GM23338 (cell line): ENCODE measurements around the gene POU5F2. TPM values are rescaled to one million over a fixed set of nuclear protein-coding genes. Genes with fewer than 3 reads are reported as not detected.

ENCODE experiments used
- ATAC-seq: fragments of 200-7000 bp; cut with Tn5 transposase; 3 replicates; pipeline ENCODE4 v1.9.1; 2020
- DNase-seq: peaks from one replicate; pipeline ENCODE4 v3.0.0-alpha.2; 2015; ENCODE audit warnings: low spot score
- H2AFZ ChIP-seq: fragments of 200-600 bp; sonication (generic); 2 replicates; pipeline ENCODE4 v1.8.0; 2016; ENCODE audit warnings: antibody characterized with exemption, mild to moderate bottlenecking, moderate library complexity
- H3F3A ChIP-seq: fragments of 200-600 bp; sonication (generic); replicated peaks from 2 replicates; pipeline ENCODE4 v1.8.0; 2017; ENCODE audit warnings: antibody characterized with exemption, mixed run types, low read depth
- H3K27ac ChIP-seq: fragments of 200-600 bp; sonication (generic); 2 replicates; pipeline ENCODE4 v1.6.1; 2016; ENCODE audit warnings: low read depth
- H3K27me3 ChIP-seq: fragments of 200-600 bp; sonication (generic); 2 replicates; pipeline ENCODE4 v1.8.0; 2016; ENCODE audit warnings: mild to moderate bottlenecking, mixed run types, moderate library complexity; ENCODE audit not compliant: insufficient read depth
- H3K36me3 ChIP-seq: fragments of 200-600 bp; sonication (generic); 2 replicates; pipeline ENCODE4 v1.8.0; 2016; ENCODE audit warnings: mild to moderate bottlenecking; ENCODE audit not compliant: insufficient read depth
- H3K4me1 ChIP-seq: fragments of 200-600 bp; sonication (generic); 2 replicates; pipeline ENCODE4 v1.8.0; 2016; ENCODE audit warnings: mild to moderate bottlenecking, moderate library complexity; ENCODE audit not compliant: insufficient read depth
- H3K4me2 ChIP-seq: fragments of 200-600 bp; sonication (generic); 2 replicates; pipeline ENCODE4 v1.7.1; 2017; ENCODE audit warnings: mixed run types
- H3K4me3 ChIP-seq: fragments of 200-600 bp; sonication (generic); 2 replicates; pipeline ENCODE4 v1.6.1; 2016; ENCODE audit warnings: mixed run types
- H3K79me2 ChIP-seq: fragments of 200-600 bp; sonication (generic); replicated peaks from 2 replicates; pipeline ENCODE4 v1.8.0; 2017; ENCODE audit warnings: mild to moderate bottlenecking; ENCODE audit not compliant: insufficient read depth
- H3K9me2 ChIP-seq: fragments of 200-600 bp; sonication (generic); 2 replicates; pipeline ENCODE4 v1.8.0; 2017; ENCODE audit not compliant: insufficient read depth
- H4K20me1 ChIP-seq: fragments of 200-600 bp; sonication (generic); replicated peaks from 2 replicates; pipeline ENCODE4 v1.8.0; 2017; ENCODE audit warnings: mild to moderate bottlenecking; ENCODE audit not compliant: insufficient read depth
- H3K27ac Mint-ChIP-seq: 2 replicates; pipeline ENCODE4 v1.8.0; 2020; ENCODE audit warnings: inconsistent platforms, mild to moderate bottlenecking, moderate library complexity, mixed read lengths
- H3K27me3 Mint-ChIP-seq: 3 replicates; pipeline ENCODE4 v1.8.0; 2022; ENCODE audit warnings: low read depth, mild to moderate bottlenecking, moderate library complexity, mixed read lengths, inconsistent platforms; ENCODE audit not compliant: insufficient read depth, poor library complexity
- H3K36me3 Mint-ChIP-seq: 3 replicates; pipeline ENCODE4 v1.8.0; 2021; ENCODE audit warnings: low read depth, mild to moderate bottlenecking, inconsistent platforms, moderate library complexity, mixed read lengths
- H3K4me1 Mint-ChIP-seq: 3 replicates; pipeline ENCODE4 v1.8.0; 2020; ENCODE audit warnings: mild to moderate bottlenecking, inconsistent platforms, mixed read lengths
- H3K4me3 Mint-ChIP-seq: 3 replicates; pipeline ENCODE4 v1.8.0; 2021; ENCODE audit warnings: moderate library complexity, mild to moderate bottlenecking, inconsistent platforms, mixed read lengths
- H3K9me3 Mint-ChIP-seq: 3 replicates; pipeline ENCODE4 v1.8.0; 2020; ENCODE audit warnings: moderate library complexity, mild to moderate bottlenecking, inconsistent platforms, mixed read lengths
- CREB1 ChIP-seq: fragments of 250-450 bp; sonication (Bioruptor Pico); IDR thresholded peaks from 2 replicates; pipeline ENCODE4 v1.5.0; 2020; ENCODE audit warnings: low read depth, mild to moderate bottlenecking, moderate library complexity
- EZH2 ChIP-seq: fragments of 200-600 bp; sonication (generic); IDR thresholded peaks from one replicate; pipeline ENCODE4 v1.8.0; 2017; ENCODE audit warnings: antibody characterized with exemption, mild to moderate bottlenecking, low read depth; ENCODE audit not compliant: unreplicated experiment
- EZH2phosphoT487 ChIP-seq: fragments of 200-600 bp; sonication (generic); IDR thresholded peaks from one replicate; pipeline ENCODE4 v1.8.1; 2018; ENCODE audit warnings: antibody characterized with exemption; ENCODE audit not compliant: unreplicated experiment
- JUNB ChIP-seq: IDR thresholded peaks from one replicate; pipeline ENCODE4 v1.6.1; 2016; ENCODE audit warnings: antibody characterized with exemption; ENCODE audit not compliant: unreplicated experiment
- NANOG ChIP-seq: IDR thresholded peaks from 2 replicates; pipeline ENCODE4 v1.6.1; 2016; ENCODE audit warnings: antibody characterized with exemption, borderline replicate concordance
- POLR2AphosphoS5 ChIP-seq: IDR thresholded peaks from 2 replicates; pipeline ENCODE4 v1.6.1; 2016; ENCODE audit warnings: antibody characterized with exemption, low read depth
- STAT1 ChIP-seq: IDR thresholded peaks from one replicate; pipeline ENCODE4 v1.6.1; 2016; ENCODE audit warnings: antibody characterized with exemption; ENCODE audit not compliant: unreplicated experiment
- ZNF114 ChIP-seq: fragments of 250-450 bp; sonication (Bioruptor Pico); IDR thresholded peaks from 2 replicates; pipeline ENCODE4 v1.5.0; 2020; ENCODE audit warnings: mild to moderate bottlenecking, moderate library complexity
- ZNF331 ChIP-seq: fragments of 250-450 bp; sonication (Bioruptor Pico); IDR thresholded peaks from 2 replicates; pipeline ENCODE4 v1.5.0; 2020; ENCODE audit warnings: low read depth, mild to moderate bottlenecking, moderate library complexity
- polyA plus RNA-seq: library from polyadenylated mRNA; unstranded; fragments of >200 nt; fragmentation: Nextera tagmentation; extraction: Ambion mirVana; gene quantifications from 2 replicates; pipeline ENCODE4 v1.2.1, GENCODE V29; 2016
- total RNA-seq: library from RNA; depleted of rRNA; stranded (reverse); fragments of >200 nt; shearing (Covaris generic); gene quantifications from 2 replicates; pipeline ENCODE4 v1.2.3, GENCODE V29; 2014
- TF ChIP-seq, protein P1 (sequence below): IDR thresholded peaks from one replicate; pipeline ENCODE4 v1.6.1; 2018; ENCODE audit warnings: antibody characterized with exemption; ENCODE audit not compliant: unreplicated experiment
- TF ChIP-seq, protein P2 (sequence below), 2 experiments: fragments of 200-600 bp in 1 of 2; sonication (generic) in 1 of 2; conservative IDR thresholded peaks; 2 replicates each; pipeline versions ENCODE4 v1.5.1 to v1.6.1; 2016 to 2017; ENCODE audit warnings: antibody characterized with exemption in 2 of 2, low read depth in 2 of 2, mild to moderate bottlenecking in 2 of 2, moderate library complexity in 1 of 2
- TF ChIP-seq, protein P3 (sequence below): IDR thresholded peaks from 2 replicates; pipeline ENCODE4 v1.6.1; 2016; ENCODE audit warnings: antibody characterized with exemption
- TF ChIP-seq, protein P4 (sequence below): fragments of 250-450 bp; sonication (Bioruptor Pico); IDR thresholded peaks from 2 replicates; pipeline ENCODE4 v1.5.0; 2020; ENCODE audit warnings: mild to moderate bottlenecking, moderate library complexity

POU5F2 gene
- total and polyA plus RNA-seq, 2 experiments from 2014 or later: 0.11 to 0.76 TPM

DNA sequence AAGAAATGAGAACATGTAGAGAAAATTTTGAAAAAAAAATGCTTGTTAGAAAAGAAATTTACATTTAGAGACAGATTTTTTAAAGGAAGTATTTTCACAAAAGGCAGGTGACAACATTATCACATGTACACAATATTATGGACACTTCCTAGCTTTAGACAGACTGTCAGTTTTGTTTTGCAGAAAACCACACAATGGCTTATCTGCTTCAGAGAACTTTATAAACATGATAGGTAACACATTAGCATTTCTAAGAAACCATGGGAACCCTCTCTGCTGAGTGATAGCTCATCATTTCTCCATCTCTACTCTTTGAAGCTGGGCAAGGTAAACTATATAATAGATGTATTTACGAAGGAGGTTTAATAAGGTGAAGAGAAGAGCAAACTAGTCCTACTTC lies 25.6 kb downstream of the POU5F2 start:
- Mint-ChIP-seq H3K4me1 (peaks cover 4% of the 10 kb centered on the region; the same call in 2 of the 3 replicates), H3K27me3 (no peaks in the 10 kb centered on the region), H3K4me3 (no peak overlapping the region), H3K9me3 (no peaks in the 10 kb centered on the region), H3K36me3 (no peaks in the 10 kb centered on the region), H3K27ac (no peak overlapping the region)
- no peak for DNase-seq
- no peaks in the 10 kb centered on the region for H4K20me1 ChIP-seq
- no peaks in the 10 kb centered on the region for H3K27me3 ChIP-seq
- no peak overlapping the region for H3K4me2 ChIP-seq
- no peaks in the 10 kb centered on the region for H3K36me3 ChIP-seq
- H3K9me2 ChIP-seq: no peaks in the 10 kb centered on the region
- H2AFZ ChIP-seq: no peak overlapping the region
- ATAC-seq: no peak
- H3F3A ChIP-seq: no peaks in the 10 kb centered on the region
- H3K27ac ChIP-seq: no peak overlapping the region
- TF ChIP-seq STAT1 (no peak), POLR2AphosphoS5 (no peak), EZH2 (no peak), ZNF114 (CRISPR knock-in tag) (no peak), NANOG (no peak), EZH2phosphoT487 (no peak), ZNF331 (no peak), JUNB (no peak), CREB1 (CRISPR knock-in tag) (no peak)
- TF ChIP-seq, protein P1, sequence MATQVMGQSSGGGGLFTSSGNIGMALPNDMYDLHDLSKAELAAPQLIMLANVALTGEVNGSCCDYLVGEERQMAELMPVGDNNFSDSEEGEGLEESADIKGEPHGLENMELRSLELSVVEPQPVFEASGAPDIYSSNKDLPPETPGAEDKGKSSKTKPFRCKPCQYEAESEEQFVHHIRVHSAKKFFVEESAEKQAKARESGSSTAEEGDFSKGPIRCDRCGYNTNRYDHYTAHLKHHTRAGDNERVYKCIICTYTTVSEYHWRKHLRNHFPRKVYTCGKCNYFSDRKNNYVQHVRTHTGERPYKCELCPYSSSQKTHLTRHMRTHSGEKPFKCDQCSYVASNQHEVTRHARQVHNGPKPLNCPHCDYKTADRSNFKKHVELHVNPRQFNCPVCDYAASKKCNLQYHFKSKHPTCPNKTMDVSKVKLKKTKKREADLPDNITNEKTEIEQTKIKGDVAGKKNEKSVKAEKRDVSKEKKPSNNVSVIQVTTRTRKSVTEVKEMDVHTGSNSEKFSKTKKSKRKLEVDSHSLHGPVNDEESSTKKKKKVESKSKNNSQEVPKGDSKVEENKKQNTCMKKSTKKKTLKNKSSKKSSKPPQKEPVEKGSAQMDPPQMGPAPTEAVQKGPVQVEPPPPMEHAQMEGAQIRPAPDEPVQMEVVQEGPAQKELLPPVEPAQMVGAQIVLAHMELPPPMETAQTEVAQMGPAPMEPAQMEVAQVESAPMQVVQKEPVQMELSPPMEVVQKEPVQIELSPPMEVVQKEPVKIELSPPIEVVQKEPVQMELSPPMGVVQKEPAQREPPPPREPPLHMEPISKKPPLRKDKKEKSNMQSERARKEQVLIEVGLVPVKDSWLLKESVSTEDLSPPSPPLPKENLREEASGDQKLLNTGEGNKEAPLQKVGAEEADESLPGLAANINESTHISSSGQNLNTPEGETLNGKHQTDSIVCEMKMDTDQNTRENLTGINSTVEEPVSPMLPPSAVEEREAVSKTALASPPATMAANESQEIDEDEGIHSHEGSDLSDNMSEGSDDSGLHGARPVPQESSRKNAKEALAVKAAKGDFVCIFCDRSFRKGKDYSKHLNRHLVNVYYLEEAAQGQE: no peak
- TF ChIP-seq, protein P2, sequence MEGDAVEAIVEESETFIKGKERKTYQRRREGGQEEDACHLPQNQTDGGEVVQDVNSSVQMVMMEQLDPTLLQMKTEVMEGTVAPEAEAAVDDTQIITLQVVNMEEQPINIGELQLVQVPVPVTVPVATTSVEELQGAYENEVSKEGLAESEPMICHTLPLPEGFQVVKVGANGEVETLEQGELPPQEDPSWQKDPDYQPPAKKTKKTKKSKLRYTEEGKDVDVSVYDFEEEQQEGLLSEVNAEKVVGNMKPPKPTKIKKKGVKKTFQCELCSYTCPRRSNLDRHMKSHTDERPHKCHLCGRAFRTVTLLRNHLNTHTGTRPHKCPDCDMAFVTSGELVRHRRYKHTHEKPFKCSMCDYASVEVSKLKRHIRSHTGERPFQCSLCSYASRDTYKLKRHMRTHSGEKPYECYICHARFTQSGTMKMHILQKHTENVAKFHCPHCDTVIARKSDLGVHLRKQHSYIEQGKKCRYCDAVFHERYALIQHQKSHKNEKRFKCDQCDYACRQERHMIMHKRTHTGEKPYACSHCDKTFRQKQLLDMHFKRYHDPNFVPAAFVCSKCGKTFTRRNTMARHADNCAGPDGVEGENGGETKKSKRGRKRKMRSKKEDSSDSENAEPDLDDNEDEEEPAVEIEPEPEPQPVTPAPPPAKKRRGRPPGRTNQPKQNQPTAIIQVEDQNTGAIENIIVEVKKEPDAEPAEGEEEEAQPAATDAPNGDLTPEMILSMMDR (conservative IDR thresholded peaks at IDR 0.05; ENCODE audit: low read depth in 2 of 2): no peak
- TF ChIP-seq, protein P3, sequence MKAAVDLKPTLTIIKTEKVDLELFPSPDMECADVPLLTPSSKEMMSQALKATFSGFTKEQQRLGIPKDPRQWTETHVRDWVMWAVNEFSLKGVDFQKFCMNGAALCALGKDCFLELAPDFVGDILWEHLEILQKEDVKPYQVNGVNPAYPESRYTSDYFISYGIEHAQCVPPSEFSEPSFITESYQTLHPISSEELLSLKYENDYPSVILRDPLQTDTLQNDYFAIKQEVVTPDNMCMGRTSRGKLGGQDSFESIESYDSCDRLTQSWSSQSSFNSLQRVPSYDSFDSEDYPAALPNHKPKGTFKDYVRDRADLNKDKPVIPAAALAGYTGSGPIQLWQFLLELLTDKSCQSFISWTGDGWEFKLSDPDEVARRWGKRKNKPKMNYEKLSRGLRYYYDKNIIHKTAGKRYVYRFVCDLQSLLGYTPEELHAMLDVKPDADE: no peak
- TF ChIP-seq, protein P4, sequence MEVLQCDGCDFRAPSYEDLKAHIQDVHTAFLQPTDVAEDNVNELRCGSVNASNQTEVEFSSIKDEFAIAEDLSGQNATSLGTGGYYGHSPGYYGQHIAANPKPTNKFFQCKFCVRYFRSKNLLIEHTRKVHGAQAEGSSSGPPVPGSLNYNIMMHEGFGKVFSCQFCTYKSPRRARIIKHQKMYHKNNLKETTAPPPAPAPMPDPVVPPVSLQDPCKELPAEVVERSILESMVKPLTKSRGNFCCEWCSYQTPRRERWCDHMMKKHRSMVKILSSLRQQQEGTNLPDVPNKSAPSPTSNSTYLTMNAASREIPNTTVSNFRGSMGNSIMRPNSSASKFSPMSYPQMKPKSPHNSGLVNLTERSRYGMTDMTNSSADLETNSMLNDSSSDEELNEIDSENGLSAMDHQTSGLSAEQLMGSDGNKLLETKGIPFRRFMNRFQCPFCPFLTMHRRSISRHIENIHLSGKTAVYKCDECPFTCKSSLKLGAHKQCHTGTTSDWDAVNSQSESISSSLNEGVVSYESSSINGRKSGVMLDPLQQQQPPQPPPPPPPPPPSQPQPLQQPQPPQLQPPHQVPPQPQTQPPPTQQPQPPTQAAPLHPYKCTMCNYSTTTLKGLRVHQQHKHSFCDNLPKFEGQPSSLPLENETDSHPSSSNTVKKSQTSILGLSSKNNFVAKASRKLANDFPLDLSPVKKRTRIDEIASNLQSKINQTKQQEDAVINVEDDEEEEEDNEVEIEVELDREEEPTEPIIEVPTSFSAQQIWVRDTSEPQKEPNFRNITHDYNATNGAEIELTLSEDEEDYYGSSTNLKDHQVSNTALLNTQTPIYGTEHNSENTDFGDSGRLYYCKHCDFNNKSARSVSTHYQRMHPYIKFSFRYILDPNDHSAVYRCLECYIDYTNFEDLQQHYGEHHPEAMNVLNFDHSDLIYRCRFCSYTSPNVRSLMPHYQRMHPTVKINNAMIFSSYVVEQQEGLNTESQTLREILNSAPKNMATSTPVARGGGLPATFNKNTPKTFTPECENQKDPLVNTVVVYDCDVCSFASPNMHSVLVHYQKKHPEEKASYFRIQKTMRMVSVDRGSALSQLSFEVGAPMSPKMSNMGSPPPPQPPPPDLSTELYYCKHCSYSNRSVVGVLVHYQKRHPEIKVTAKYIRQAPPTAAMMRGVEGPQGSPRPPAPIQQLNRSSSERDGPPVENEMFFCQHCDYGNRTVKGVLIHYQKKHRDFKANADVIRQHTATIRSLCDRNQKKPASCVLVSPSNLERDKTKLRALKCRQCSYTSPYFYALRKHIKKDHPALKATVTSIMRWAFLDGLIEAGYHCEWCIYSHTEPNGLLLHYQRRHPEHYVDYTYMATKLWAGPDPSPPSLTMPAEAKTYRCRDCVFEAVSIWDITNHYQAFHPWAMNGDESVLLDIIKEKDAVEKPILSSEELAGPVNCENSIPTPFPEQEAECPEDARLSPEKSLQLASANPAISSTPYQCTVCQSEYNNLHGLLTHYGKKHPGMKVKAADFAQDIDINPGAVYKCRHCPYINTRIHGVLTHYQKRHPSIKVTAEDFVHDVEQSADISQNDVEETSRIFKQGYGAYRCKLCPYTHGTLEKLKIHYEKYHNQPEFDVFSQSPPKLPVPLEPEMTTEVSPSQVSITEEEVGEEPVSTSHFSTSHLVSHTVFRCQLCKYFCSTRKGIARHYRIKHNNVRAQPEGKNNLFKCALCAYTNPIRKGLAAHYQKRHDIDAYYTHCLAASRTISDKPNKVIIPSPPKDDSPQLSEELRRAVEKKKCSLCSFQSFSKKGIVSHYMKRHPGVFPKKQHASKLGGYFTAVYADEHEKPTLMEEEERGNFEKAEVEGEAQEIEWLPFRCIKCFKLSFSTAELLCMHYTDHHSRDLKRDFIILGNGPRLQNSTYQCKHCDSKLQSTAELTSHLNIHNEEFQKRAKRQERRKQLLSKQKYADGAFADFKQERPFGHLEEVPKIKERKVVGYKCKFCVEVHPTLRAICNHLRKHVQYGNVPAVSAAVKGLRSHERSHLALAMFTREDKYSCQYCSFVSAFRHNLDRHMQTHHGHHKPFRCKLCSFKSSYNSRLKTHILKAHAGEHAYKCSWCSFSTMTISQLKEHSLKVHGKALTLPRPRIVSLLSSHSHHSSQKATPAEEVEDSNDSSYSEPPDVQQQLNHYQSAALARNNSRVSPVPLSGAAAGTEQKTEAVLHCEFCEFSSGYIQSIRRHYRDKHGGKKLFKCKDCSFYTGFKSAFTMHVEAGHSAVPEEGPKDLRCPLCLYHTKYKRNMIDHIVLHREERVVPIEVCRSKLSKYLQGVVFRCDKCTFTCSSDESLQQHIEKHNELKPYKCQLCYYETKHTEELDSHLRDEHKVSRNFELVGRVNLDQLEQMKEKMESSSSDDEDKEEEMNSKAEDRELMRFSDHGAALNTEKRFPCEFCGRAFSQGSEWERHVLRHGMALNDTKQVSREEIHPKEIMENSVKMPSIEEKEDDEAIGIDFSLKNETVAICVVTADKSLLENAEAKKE (CRISPR knock-in tag): no peak
- no peaks in the 10 kb centered on the region for H3K79me2 ChIP-seq
- no peaks in the 10 kb centered on the region for H3K4me1 ChIP-seq
- no peak overlapping the region for H3K4me3 ChIP-seq
